Fibroblast of mammary gland (primary cell): Measurements from ENCODE around the gene WHRN.

Experiments used
- DNase-seq: peaks from one replicate; pipeline ENCODE4 v3.0.0-alpha.2; 2010; ENCODE audit warnings: low read depth
- H3K4me3 ChIP-seq: 2 replicates; pipeline ENCODE4 v1.5.1; 2011; ENCODE audit warnings: low read depth, mild to moderate bottlenecking, low read length, moderate library complexity; ENCODE audit not compliant: control insufficient read depth
- CTCF ChIP-seq: conservative IDR thresholded peaks from 2 replicates; pipeline ENCODE4 v1.5.1; 2011; ENCODE audit warnings: low read depth, low read length, inconsistent platforms; ENCODE audit not compliant: control insufficient read depth, insufficient read depth

The WHRN gene

GRCh38 chr9:114389612-114390368, 115.5 kb downstream of the WHRN start:
- no peak overlapping the region for H3K4me3 ChIP-seq
- no peak for DNase-seq
- no peak for TF ChIP-seq CTCF

GRCh38 chr9:114388764-114389375, 116.4 kb downstream of the WHRN start:
- no peak for DNase-seq
- no peak for TF ChIP-seq CTCF
- no peak overlapping the region for H3K4me3 ChIP-seq

GRCh38 chr9:114388357-114388682, 117.0 kb downstream of the WHRN start:
- TF ChIP-seq CTCF: no peak
- DNase-seq: no peak
- peak overlapping the region; percentile 61 for H3K4me3 ChIP-seq

- peak; percentile 60 for DNase-seq
- peak within 1 kb of the TSS; percentile 61 for H3K4me3 ChIP-seq
- no peak for TF ChIP-seq CTCF
These were observed 117.5 kb downstream of the WHRN start, which contains the start of gene AKNA for GRCh38 chr9:114387680-114388356. Gene AKNA (minus strand): TSS chr9:114387982. CDS start chr9:114381333, 6,649 bp downstream.

- no peak for DNase-seq
- TF ChIP-seq CTCF: no peak
- peak overlapping the region; percentile 61 for H3K4me3 ChIP-seq
These were observed 118.2 kb downstream of the WHRN start for GRCh38 chr9:114386886-114387679.

GRCh38 chr9:114386361-114386885, 118.8 kb downstream of the WHRN start:
- TF ChIP-seq CTCF: no peak
- peak overlapping the region; percentile 61 for H3K4me3 ChIP-seq
- DNase-seq: no peak
